Fibroblast of mammary gland (primary cell): ENCODE measurements around the gene ALG11.
"Not testable (repeated sequence)": the region's sequence is repeated elsewhere in the genome, so short reads cannot be mapped to it uniquely, and the experiment has no call there.

Experiments used
- DNase-seq: peaks from one replicate; pipeline ENCODE4 v3.0.0-alpha.2; 2010; ENCODE audit warnings: low read depth
- H3K4me3 ChIP-seq: 2 replicates; pipeline ENCODE4 v1.5.1; 2011; ENCODE audit warnings: low read depth, mild to moderate bottlenecking, low read length, moderate library complexity; ENCODE audit not compliant: control insufficient read depth
- TF ChIP-seq, protein P1 (sequence below): conservative IDR thresholded peaks from 2 replicates; pipeline ENCODE4 v1.5.1; 2011; ENCODE audit warnings: low read depth, low read length, inconsistent platforms; ENCODE audit not compliant: control insufficient read depth, insufficient read depth

The ALG11 gene

GRCh38 chr13:52026246-52026626 is 14.0 kb downstream of the ALG11 start:
- TF ChIP-seq, protein P1, sequence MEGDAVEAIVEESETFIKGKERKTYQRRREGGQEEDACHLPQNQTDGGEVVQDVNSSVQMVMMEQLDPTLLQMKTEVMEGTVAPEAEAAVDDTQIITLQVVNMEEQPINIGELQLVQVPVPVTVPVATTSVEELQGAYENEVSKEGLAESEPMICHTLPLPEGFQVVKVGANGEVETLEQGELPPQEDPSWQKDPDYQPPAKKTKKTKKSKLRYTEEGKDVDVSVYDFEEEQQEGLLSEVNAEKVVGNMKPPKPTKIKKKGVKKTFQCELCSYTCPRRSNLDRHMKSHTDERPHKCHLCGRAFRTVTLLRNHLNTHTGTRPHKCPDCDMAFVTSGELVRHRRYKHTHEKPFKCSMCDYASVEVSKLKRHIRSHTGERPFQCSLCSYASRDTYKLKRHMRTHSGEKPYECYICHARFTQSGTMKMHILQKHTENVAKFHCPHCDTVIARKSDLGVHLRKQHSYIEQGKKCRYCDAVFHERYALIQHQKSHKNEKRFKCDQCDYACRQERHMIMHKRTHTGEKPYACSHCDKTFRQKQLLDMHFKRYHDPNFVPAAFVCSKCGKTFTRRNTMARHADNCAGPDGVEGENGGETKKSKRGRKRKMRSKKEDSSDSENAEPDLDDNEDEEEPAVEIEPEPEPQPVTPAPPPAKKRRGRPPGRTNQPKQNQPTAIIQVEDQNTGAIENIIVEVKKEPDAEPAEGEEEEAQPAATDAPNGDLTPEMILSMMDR: no peak
- no peak for DNase-seq
- no peak overlapping the region for H3K4me3 ChIP-seq

DNA sequence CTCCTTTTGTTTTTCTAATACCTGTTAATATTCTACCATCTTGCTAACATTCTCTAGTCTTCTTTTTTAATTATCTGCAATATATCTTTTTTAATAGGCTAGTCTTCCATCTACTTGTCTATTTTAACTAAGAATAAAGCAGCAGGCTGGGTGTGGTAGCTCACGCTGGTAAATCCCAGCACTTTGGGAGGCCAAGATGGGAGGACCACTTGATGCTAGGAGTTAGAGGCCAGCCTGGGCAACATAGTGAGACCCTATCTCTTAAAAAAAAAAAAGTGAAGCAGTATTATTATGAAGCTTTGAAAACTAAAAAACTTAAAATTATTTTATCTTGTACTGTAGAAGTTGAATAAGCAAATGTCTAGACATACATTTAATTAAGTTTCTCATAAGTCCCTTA is 15.6 kb downstream of the ALG11 start:
- TF ChIP-seq, protein P1: no peak
- H3K4me3 ChIP-seq: no peak overlapping the region
- no peak for DNase-seq

DNA sequence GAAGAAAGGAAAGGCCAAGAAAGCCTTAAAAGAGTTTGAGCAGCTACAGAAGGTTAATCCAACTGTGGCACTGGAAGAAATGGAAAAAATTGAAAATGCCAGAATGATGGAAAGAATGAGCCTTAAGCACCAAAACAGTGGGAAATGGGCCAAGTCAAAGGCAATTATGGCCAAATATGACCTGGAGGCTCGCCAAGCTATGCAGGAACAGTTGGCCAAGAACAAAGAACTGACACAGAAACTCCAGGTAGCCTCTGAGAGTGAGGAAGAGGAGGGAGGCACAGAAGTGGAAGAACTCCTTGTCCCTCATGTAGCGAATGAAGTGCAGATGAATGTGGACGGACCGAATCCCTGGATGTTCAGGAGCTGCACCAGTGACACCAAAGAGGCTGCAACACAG is 17.4 kb downstream of the ALG11 start:
- DNase-seq: no peak
- TF ChIP-seq, protein P1: no peak
- no peak overlapping the region for H3K4me3 ChIP-seq

GRCh38 chr13:52030401-52030800 is 18.2 kb downstream of the ALG11 start:
- H3K4me3 ChIP-seq, DNase-seq: not testable (repeated sequence)

DNA sequence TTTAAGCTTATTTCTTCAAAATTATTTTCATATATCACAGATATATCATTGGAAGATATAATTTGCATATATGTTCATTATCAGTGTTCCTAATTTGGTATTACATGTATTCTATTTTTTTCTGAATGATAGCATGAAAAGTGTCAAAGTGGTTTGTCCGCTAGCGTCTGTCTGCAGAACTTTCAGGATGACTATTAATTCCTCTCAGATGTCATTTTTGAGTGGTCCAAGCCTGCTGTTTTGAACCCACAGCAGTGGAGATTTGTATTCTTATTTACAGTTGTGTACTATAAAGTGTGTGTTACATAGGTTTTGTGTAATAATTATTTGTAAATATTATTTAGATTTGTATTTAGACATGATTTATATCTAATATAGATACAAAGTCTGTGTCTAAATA is 20.8 kb downstream of the ALG11 start:
- no peak for DNase-seq
- TF ChIP-seq, protein P1: no peak
- H3K4me3 ChIP-seq: no peak overlapping the region

- TF ChIP-seq, protein P1: no peak
- no peak for DNase-seq
These were observed 22.5 kb downstream of the ALG11 start for GRCh38 chr13:52034616-52035226.

GRCh38 chr13:52036037-52036436 is 23.8 kb downstream of the ALG11 start:
- H3K4me3 ChIP-seq: no peak overlapping the region
- no peak for DNase-seq
- TF ChIP-seq, protein P1: no peak

More at GRCh38 chr13:52034616-52035226, 22.5 kb downstream of the ALG11 start:
- no peak overlapping the region for H3K4me3 ChIP-seq

- no peak overlapping the region for H3K4me3 ChIP-seq
- TF ChIP-seq, protein P1: no peak
- DNase-seq: no peak
These were observed 31.5 kb downstream of the ALG11 start for GRCh38 chr13:52043675-52044074.
